ENCODE results near the gene LMBR1L. TPM values are rescaled to one million over a fixed set of nuclear protein-coding genes. Genes with fewer than 3 reads are reported as not detected.
A peak's percentile ranks its signal among the peaks of the same experiment; 100 is the strongest.

LMBR1L gene
- total and polyA plus RNA-seq, 3 experiments from 2014 or later, result 37.6 to 48.7 (median 47.2) TPM

GRCh38 chr12:49084438-49084837, 26.2 kb downstream of the LMBR1L start:
- Mint-ChIP-seq H3K9me3 (no peaks in the 10 kb centered on the region), H3K27ac (no peak overlapping the region), H3K27me3 (peaks cover 17 to 20% of the 10 kb centered on the region in 2 donors), H3K36me3 (no peaks in the 10 kb centered on the region), H3K4me1 (peaks cover 10 to 26% (median 18%) of the 10 kb centered on the region in 3 donors), H3K4me3 (no peak overlapping the region)
- POLR2A ChIA-PET, result interaction anchor here (0.9 kb wide), 2 partner anchors 14 to 103 kb away, joined by 3 to 4 read pairs; no protein-coding TSS in a partner anchor
- DNase-seq, result no peak
- Histone ChIP-seq H3K36me3 (ENCODE audit: insufficient read depth, low read length) (no peaks in the 10 kb centered on the region), H3K27me3 (ENCODE audit: insufficient read depth, low read length, poor library complexity, severe bottlenecking) (peaks cover 11% of the 10 kb centered on the region), H3K27ac (ENCODE audit: low read depth, low read length) (no peak overlapping the region), H3K4me1 (ENCODE audit: insufficient read depth, low read length) (peaks cover 19% of the 10 kb centered on the region), H3K4me3 (ENCODE audit: low read length) (no peak overlapping the region), H3K9me3 (ENCODE audit: low read length) (no peaks in the 10 kb centered on the region)
- CTCF ChIA-PET, result interaction anchor here (0.8 to 7.7 kb wide), 10 partner anchors 10 to 160 kb away, joined by 3 to 111 read pairs (median 5); partner anchors contain the start of genes DHH, LMBR1L and RHEBL1

- Mint-ChIP-seq H3K4me1 (no peaks in the 10 kb centered on the region), H3K36me3 (no peaks in the 10 kb centered on the region), H3K9me3 (no peaks in the 10 kb centered on the region), H3K4me3 (no peak overlapping the region), H3K27ac (peak overlapping the region in 2 of 8 donors; percentile 19 to 63), H3K27me3 (peaks cover 5 to 6% of the 10 kb centered on the region in 2 donors)
- Histone ChIP-seq H3K36me3 (ENCODE audit: insufficient read depth, low read length) (no peaks in the 10 kb centered on the region), H3K4me3 (ENCODE audit: low read length) (no peak overlapping the region), H3K27ac (ENCODE audit: low read depth, low read length) (no peak overlapping the region), H3K9me3 (ENCODE audit: low read length) (no peaks in the 10 kb centered on the region), H3K27me3 (ENCODE audit: insufficient read depth, low read length, poor library complexity, severe bottlenecking) (no peaks in the 10 kb centered on the region), H3K4me1 (ENCODE audit: insufficient read depth, low read length) (no peaks in the 10 kb centered on the region)
- ChIA-PET POLR2A (no interaction called here), CTCF (interaction anchor here (0.6 to 2.4 kb wide), 8 partner anchors 8 to 146 kb away, joined by 3 to 10 read pairs (median 3); partner anchors contain the start of gene RHEBL1)
- no peak for DNase-seq
Measured at GRCh38 chr12:49079793-49080192, 30.9 kb downstream of the LMBR1L start.

- Mint-ChIP-seq H3K4me3 (peak overlapping the region in 2 of 7 donors; percentile 39 to 69), H3K36me3 (peaks cover 0 to 4% (median 0%) of the 10 kb centered on the region in 3 donors), H3K27ac (peak overlapping the region in 2 of 8 donors; percentile 22 to 91), H3K4me1 (peaks cover 18 to 21% (median 21%) of the 10 kb centered on the region in 3 donors), H3K9me3 (no peaks in the 10 kb centered on the region), H3K27me3 (no peaks in the 10 kb centered on the region)
- ChIA-PET CTCF (interaction anchor here (2.0 kb wide), 1 partner anchor 17 kb away, joined by 22 read pairs; no protein-coding TSS in a partner anchor), POLR2A (interaction anchor here (1.6 kb wide), 1 partner anchor 60 kb away, joined by 13 read pairs; the partner anchor contains the start of gene TUBA1B)
- Histone ChIP-seq H3K27me3 (ENCODE audit: insufficient read depth, low read length, poor library complexity, severe bottlenecking) (no peaks in the 10 kb centered on the region), H3K27ac (ENCODE audit: low read depth, low read length) (no peak overlapping the region), H3K9me3 (ENCODE audit: low read length) (no peaks in the 10 kb centered on the region), H3K4me3 (ENCODE audit: low read length) (no peak overlapping the region), H3K36me3 (ENCODE audit: insufficient read depth, low read length) (no peaks in the 10 kb centered on the region), H3K4me1 (ENCODE audit: insufficient read depth, low read length) (peaks cover 16% of the 10 kb centered on the region)
- no peak for DNase-seq
Measured at GRCh38 chr12:49070971-49071370, 39.7 kb downstream of the LMBR1L start.

- DNase-seq, result peak; percentile 98 to 99 (median 99)
- Mint-ChIP-seq H3K36me3 (peaks cover 0 to 8% (median 0%) of the 10 kb centered on the region in 3 donors), H3K9me3 (no peaks in the 10 kb centered on the region), H3K4me1 (peaks cover 18 to 21% (median 21%) of the 10 kb centered on the region in 3 donors), H3K27ac (peak within 1 kb of the TSS; percentile 72 to 99 (median 91)), H3K4me3 (peak within 1 kb of the TSS; percentile 87 to 98 (median 94)), H3K27me3 (no peaks in the 10 kb centered on the region)
- H3K4me3 ChIP-seq (ENCODE audit: low read length), result peak within 1 kb of the TSS; percentile 93
- POLR2A ChIA-PET, result interaction anchor here (0.5 to 1.6 kb wide), 11 partner anchors 10 to 218 kb away, joined by 3 to 13 read pairs (median 3); partner anchors contain the start of genes DDX23, KMT2D, TUBA1A and TUBA1B
- H3K4me1 ChIP-seq (ENCODE audit: insufficient read depth, low read length), result peaks cover 16% of the 10 kb centered on the region
- H3K9me3 ChIP-seq (ENCODE audit: low read length), result no peaks in the 10 kb centered on the region
- CTCF ChIA-PET, result interaction anchor here (0.7 to 2.0 kb wide), 14 partner anchors 9 to 165 kb away, joined by 3 to 22 read pairs (median 3); partner anchors contain the start of genes KMT2D, TUBA1A and TUBA1B
- no peaks in the 10 kb centered on the region for H3K36me3 ChIP-seq (ENCODE audit: insufficient read depth, low read length)
- no peaks in the 10 kb centered on the region for H3K27me3 ChIP-seq (ENCODE audit: insufficient read depth, low read length, poor library complexity, severe bottlenecking)
- peak within 1 kb of the TSS; percentile 83 for H3K27ac ChIP-seq (ENCODE audit: low read depth, low read length)
Measured at GRCh38 chr12:49069507-49070346, 40.9 kb downstream of the LMBR1L start, which contains the start of gene RHEBL1. Gene RHEBL1, minus strand, starts transcription at chr12:49069979. Its CDS starts 194 bp downstream, at chr12:49069785.

GRCh38 chr12:49068879-49069506, 41.7 kb downstream of the LMBR1L start:
- Histone ChIP-seq H3K4me3 (ENCODE audit: low read length) (peak overlapping the region; percentile 93), H3K27me3 (ENCODE audit: insufficient read depth, low read length, poor library complexity, severe bottlenecking) (no peaks in the 10 kb centered on the region), H3K9me3 (ENCODE audit: low read length) (no peaks in the 10 kb centered on the region), H3K36me3 (ENCODE audit: insufficient read depth, low read length) (no peaks in the 10 kb centered on the region), H3K27ac (ENCODE audit: low read depth, low read length) (peak overlapping the region; percentile 83), H3K4me1 (ENCODE audit: insufficient read depth, low read length) (peaks cover 16% of the 10 kb centered on the region)
- H3K9me3 Mint-ChIP-seq, result no peaks in the 10 kb centered on the region
- peak overlapping the region; percentile 87 to 98 (median 94) for H3K4me3 Mint-ChIP-seq
- CTCF ChIA-PET, result interaction anchor here (0.8 to 7.7 kb wide), 15 partner anchors 8 to 166 kb away, joined by 3 to 111 read pairs (median 4); partner anchors contain the start of genes KMT2D, TUBA1A and TUBA1B
- POLR2A ChIA-PET, result interaction anchor here (1.1 to 1.6 kb wide), 6 partner anchors 9 to 217 kb away, joined by 3 to 13 read pairs (median 4); partner anchors contain the start of genes DDX23, KMT2D, TUBA1A and TUBA1B
- no peaks in the 10 kb centered on the region for H3K27me3 Mint-ChIP-seq
- DNase-seq, result no peak
- H3K36me3 Mint-ChIP-seq, result peaks cover 0 to 9% (median 0%) of the 10 kb centered on the region in 3 donors
- peak overlapping the region; percentile 72 to 99 (median 91) for H3K27ac Mint-ChIP-seq
- H3K4me1 Mint-ChIP-seq, result peaks cover 19 to 23% (median 22%) of the 10 kb centered on the region in 3 donors

GRCh38 chr12:49066120-49066519, 44.5 kb downstream of the LMBR1L start:
- POLR2A ChIA-PET, result no interaction called here
- no peak overlapping the region for H3K27ac ChIP-seq (ENCODE audit: low read depth, low read length)
- H3K36me3 ChIP-seq (ENCODE audit: insufficient read depth, low read length), result no peaks in the 10 kb centered on the region
- Mint-ChIP-seq H3K9me3 (no peaks in the 10 kb centered on the region), H3K36me3 (peaks cover 0 to 9% (median 0%) of the 10 kb centered on the region in 3 donors), H3K4me1 (peaks cover 26 to 32% (median 31%) of the 10 kb centered on the region in 3 donors), H3K27ac (peak overlapping the region in 5 of 8 donors; percentile 16 to 92 (median 35)), H3K27me3 (peaks cover 0 to 2% of the 10 kb centered on the region in 2 donors), H3K4me3 (peak overlapping the region in 1 of 7 donors; percentile 30)
- no peak overlapping the region for H3K4me3 ChIP-seq (ENCODE audit: low read length)
- peaks cover 21% of the 10 kb centered on the region for H3K4me1 ChIP-seq (ENCODE audit: insufficient read depth, low read length)
- H3K27me3 ChIP-seq (ENCODE audit: insufficient read depth, low read length, poor library complexity, severe bottlenecking), result no peaks in the 10 kb centered on the region
- CTCF ChIA-PET, result interaction anchor here (3.8 to 7.7 kb wide), 3 partner anchors 20 to 33 kb away, joined by 48 to 111 read pairs (median 62); partner anchors contain the start of gene DHH
- H3K9me3 ChIP-seq (ENCODE audit: low read length), result no peaks in the 10 kb centered on the region
- DNase-seq, result no peak

GRCh38 chr12:49064767-49065152, 45.9 kb downstream of the LMBR1L start:
- Histone ChIP-seq H3K4me1 (ENCODE audit: insufficient read depth, low read length) (peaks cover 19% of the 10 kb centered on the region), H3K4me3 (ENCODE audit: low read length) (no peak overlapping the region), H3K27me3 (ENCODE audit: insufficient read depth, low read length, poor library complexity, severe bottlenecking) (no peaks in the 10 kb centered on the region), H3K36me3 (ENCODE audit: insufficient read depth, low read length) (no peaks in the 10 kb centered on the region), H3K9me3 (ENCODE audit: low read length) (no peaks in the 10 kb centered on the region), H3K27ac (ENCODE audit: low read depth, low read length) (no peak overlapping the region)
- DNase-seq, result no peak
- Mint-ChIP-seq H3K9me3 (no peaks in the 10 kb centered on the region), H3K27ac (peak overlapping the region in 3 of 8 donors; percentile 4 to 46 (median 28)), H3K4me1 (peaks cover 22 to 30% (median 26%) of the 10 kb centered on the region in 3 donors), H3K4me3 (no peak overlapping the region), H3K27me3 (peaks cover 0 to 5% of the 10 kb centered on the region in 2 donors), H3K36me3 (peaks cover 0 to 13% (median 0%) of the 10 kb centered on the region in 3 donors)
- CTCF ChIA-PET, result interaction anchor here (0.7 to 7.7 kb wide), 20 partner anchors 8 to 170 kb away, joined by 3 to 111 read pairs (median 7); partner anchors contain the start of genes DHH, TUBA1A, TUBA1B and WNT1
- POLR2A ChIA-PET, result interaction anchor here (2.2 kb wide), 1 partner anchor 124 kb away, joined by 5 read pairs; the partner anchor contains the start of gene TUBA1A
